ENCODE data around the gene CD52. TPM values are rescaled to one million over a fixed set of nuclear protein-coding genes. Genes with fewer than 3 reads are reported as not detected.

CD52 gene
- total and polyA plus RNA-seq, 2 of the 13 experiments (the other 11 are each of a cell fraction or from before 2014, with no cell fraction given), result 0.32 TPM; not detected in 1

GRCh38 chr1:26346274-26347033, 28.7 kb downstream of the CD52 start:
- in situ Hi-C loops (cut with HindIII; ENCODE audit: extremely low pct_ligation_motif_present, low pct_unique_long_range_greater_than_20kb) (no loop called here), intact Hi-C loops (cut with micrococcal nuclease; ENCODE audit: unreplicated experiment) (no loop called here)
- DNase-seq (ENCODE audit: low spot score) (no peak), FAIRE-seq (no peak), ATAC-seq (no peak)
- CTCF ChIA-PET (ENCODE audit: low intra/inter-chr PET ratio, low total read pairs), result no interaction called here
- Histone ChIP-seq H3K36me3 (replicated peaks in 1 of 2; ENCODE audit: control insufficient read depth in 1 of 2, insufficient read depth in 2 of 2, low read length in 2 of 2) (no peaks in the 10 kb centered on the region), H3K27ac (ENCODE audit: extremely low read length, insufficient read depth, low read length) (no peak overlapping the region), H3K9me3 (ENCODE audit: low read length) (no peaks in the 10 kb centered on the region), H3K9ac (ENCODE audit: insufficient read depth, low read depth, low read length) (no peak overlapping the region), H3K4me1 (ENCODE audit: insufficient read depth, low read length) (peaks cover 37% of the 10 kb centered on the region), H3K79me2 (ENCODE audit: insufficient read depth, low read length) (peaks cover 2% of the 10 kb centered on the region), H2AFZ (ENCODE audit: low read length) (no peak overlapping the region), H3K4me2 (ENCODE audit: low read depth, low read length) (no peak overlapping the region), H3K27me3 (ENCODE audit: control insufficient read depth in 1 of 2, insufficient read depth in 2 of 2, low read length in 2 of 2) (no peaks in the 10 kb centered on the region), H3K4me3 (replicated peaks in 1 of 3; ENCODE audit: insufficient read depth in 1 of 3, low read depth in 2 of 3, low read length in 3 of 3) (no peak overlapping the region), H4K20me1 (ENCODE audit: insufficient read depth, low read length) (no peaks in the 10 kb centered on the region)
- 0 out of 2 replicates have a peak, but pooled peaks have one; percentile 39 for TF ChIP-seq ZMYM3 (CRISPR knock-in tag; IDR thresholded peaks at IDR 0.05)
- peak; percentile 82 for TF ChIP-seq ZNF629 (CRISPR knock-in tag; conservative IDR thresholded peaks at IDR 0.05)
- TF ChIP-seq, protein P1, sequence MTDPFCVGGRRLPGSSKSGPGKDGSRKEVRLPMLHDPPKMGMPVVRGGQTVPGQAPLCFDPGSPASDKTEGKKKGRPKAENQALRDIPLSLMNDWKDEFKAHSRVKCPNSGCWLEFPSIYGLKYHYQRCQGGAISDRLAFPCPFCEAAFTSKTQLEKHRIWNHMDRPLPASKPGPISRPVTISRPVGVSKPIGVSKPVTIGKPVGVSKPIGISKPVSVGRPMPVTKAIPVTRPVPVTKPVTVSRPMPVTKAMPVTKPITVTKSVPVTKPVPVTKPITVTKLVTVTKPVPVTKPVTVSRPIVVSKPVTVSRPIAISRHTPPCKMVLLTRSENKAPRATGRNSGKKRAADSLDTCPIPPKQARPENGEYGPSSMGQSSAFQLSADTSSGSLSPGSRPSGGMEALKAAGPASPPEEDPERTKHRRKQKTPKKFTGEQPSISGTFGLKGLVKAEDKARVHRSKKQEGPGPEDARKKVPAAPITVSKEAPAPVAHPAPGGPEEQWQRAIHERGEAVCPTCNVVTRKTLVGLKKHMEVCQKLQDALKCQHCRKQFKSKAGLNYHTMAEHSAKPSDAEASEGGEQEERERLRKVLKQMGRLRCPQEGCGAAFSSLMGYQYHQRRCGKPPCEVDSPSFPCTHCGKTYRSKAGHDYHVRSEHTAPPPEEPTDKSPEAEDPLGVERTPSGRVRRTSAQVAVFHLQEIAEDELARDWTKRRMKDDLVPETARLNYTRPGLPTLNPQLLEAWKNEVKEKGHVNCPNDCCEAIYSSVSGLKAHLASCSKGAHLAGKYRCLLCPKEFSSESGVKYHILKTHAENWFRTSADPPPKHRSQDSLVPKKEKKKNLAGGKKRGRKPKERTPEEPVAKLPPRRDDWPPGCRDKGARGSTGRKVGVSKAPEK (CRISPR knock-in tag; IDR thresholded peaks at IDR 0.05; ENCODE audit: borderline replicate concordance), result no peak
- BruUV-seq (replicated peaks), result no TSS peak
- 82% methylated on average over 6 of the region's 10 CpGs for WGBS (ENCODE audit: low lambda C conversion rate)
- POLR2A ChIA-PET, result interaction anchor here (0.7 to 1.7 kb wide), 2 partner anchors 12 to 52 kb away, joined by 3 to 9 read pairs; no protein-coding TSS in a partner anchor

All from HepG2 (cell line).